PC-3 (cell line): ENCODE results near the gene CCDC159.

Source experiments
- CTCF ChIP-seq: fragments of 300-600 bp; sonication (generic); conservative IDR thresholded peaks from 2 replicates; pipeline ENCODE4 v1.5.1; 2017; ENCODE audit warnings: antibody characterized with exemption, low read depth, mild to moderate bottlenecking, low read length
- EZH2 ChIP-seq: fragments of 300-600 bp; sonication (generic); IDR thresholded peaks from one replicate; pipeline ENCODE4 v1.6.1; 2017; ENCODE audit warnings: antibody characterized with exemption, mild to moderate bottlenecking, low read length; ENCODE audit not compliant: unreplicated experiment
- EZH2phosphoT487 ChIP-seq: fragments of 300-600 bp; sonication (generic); IDR thresholded peaks from 2 replicates; pipeline ENCODE4 v1.6.1; 2018; ENCODE audit warnings: mild to moderate bottlenecking, antibody characterized with exemption, low read length, borderline replicate concordance

GRCh38 chr19:11300811-11301120 is 45.6 kb upstream of the CCDC159 start:
- no peak for TF ChIP-seq CTCF
- TF ChIP-seq EZH2, result no peak
- no peak for TF ChIP-seq EZH2phosphoT487
